OCI-LY7 (cell line): ENCODE measurements around the gene NOD1. TPM values are rescaled to one million over a fixed set of nuclear protein-coding genes. Genes with fewer than 3 reads are reported as not detected.

Experiments used
- BruUV-seq: library from RNA; stranded (reverse); fragments of 400-500 nt; replicated peaks from 2 replicates; lab custom pipeline; 2021; lab: Mats Ljungman, UMichigan
- CTCF ChIA-PET: fragments of 300-600 bp; sonication (Branson Sonifier 250); formaldehyde crosslinking; loops from one replicate; lab custom pipeline; 2022; ENCODE audit warnings: antibody characterized with exemption; ENCODE audit not compliant: unreplicated experiment; lab: Charles Lee
- POLR2A ChIA-PET: fragments of 300-600 bp; sonication (Branson Sonifier 250); formaldehyde crosslinking; loops from one replicate; lab custom pipeline; 2022; ENCODE audit warnings: antibody characterized with exemption; lab: Charles Lee
- DNase-seq: peaks from one replicate; pipeline ENCODE4 v3.0.0-alpha.2; 2015; ENCODE audit warnings: low spot score
- H2AFZ ChIP-seq: fragments of 200-600 bp; sonication (generic), shearing (Covaris generic); 2 replicates; pipeline ENCODE4 v1.6.1; 2014; ENCODE audit warnings: mild to moderate bottlenecking, antibody characterized with exemption, low read length, moderate library complexity
- H3K27ac ChIP-seq: fragments of 200-600 bp; sonication (generic); 2 replicates; pipeline ENCODE4 v1.5.1; 2014; ENCODE audit warnings: mixed run types, low read depth, mild to moderate bottlenecking, moderate library complexity, low read length, inconsistent platforms; ENCODE audit not compliant: poor library complexity, severe bottlenecking
- H3K36me3 ChIP-seq: fragments of 200-600 bp; sonication (generic); 2 replicates; pipeline ENCODE4 v1.6.1; 2014; ENCODE audit warnings: mild to moderate bottlenecking, antibody characterized with exemption, low read length, moderate library complexity, mixed read lengths; ENCODE audit not compliant: insufficient read depth
- H3K4me1 ChIP-seq: fragments of 200-600 bp; sonication (generic); 2 replicates; pipeline ENCODE4 v1.5.1; 2014; ENCODE audit warnings: mild to moderate bottlenecking, low read length; ENCODE audit not compliant: insufficient read depth, poor library complexity, severe bottlenecking
- H3K4me2 ChIP-seq: fragments of 200-600 bp; sonication (generic); 2 replicates; pipeline ENCODE4 v1.6.1; 2014; ENCODE audit warnings: mild to moderate bottlenecking, low read length
- H3K4me3 ChIP-seq: fragments of 200-600 bp; sonication (generic); 2 replicates; pipeline ENCODE4 v1.5.1; 2014; ENCODE audit warnings: mild to moderate bottlenecking, low read depth, low read length; ENCODE audit not compliant: poor library complexity, severe bottlenecking
- H3K79me2 ChIP-seq: fragments of 200-600 bp; sonication (generic); 2 replicates; pipeline ENCODE4 v1.6.1; 2016; ENCODE audit warnings: low read depth, mild to moderate bottlenecking, low read length, moderate library complexity, mixed read lengths; ENCODE audit not compliant: insufficient read depth
- H3K9me2 ChIP-seq: fragments of 200-600 bp; sonication (generic); 2 replicates; pipeline ENCODE4 v1.6.1; 2016; ENCODE audit warnings: mild to moderate bottlenecking, low read length, mixed read lengths; ENCODE audit not compliant: insufficient read depth
- H3K9me3 ChIP-seq: fragments of 200-600 bp; sonication (generic); 2 replicates; pipeline ENCODE4 v1.6.1; 2014; ENCODE audit warnings: mild to moderate bottlenecking, mixed run types, low read length, mixed read lengths
- H4K20me1 ChIP-seq: fragments of 200-600 bp; sonication (generic); 2 replicates; pipeline ENCODE4 v1.6.1; 2014; ENCODE audit warnings: mild to moderate bottlenecking, antibody characterized with exemption, low read length, moderate library complexity, mixed read lengths; ENCODE audit not compliant: insufficient read depth
- CTCF ChIP-seq: fragments of 200-600 bp; sonication (generic); conservative IDR thresholded peaks from 2 replicates; pipeline ENCODE4 v1.5.1; 2014; ENCODE audit warnings: mild to moderate bottlenecking, antibody characterized with exemption, low read length, moderate library complexity, mixed read lengths
- EZH2phosphoT487 ChIP-seq: fragments of 200-600 bp; sonication (generic); IDR thresholded peaks from 2 replicates; pipeline ENCODE4 v1.6.1; 2018; ENCODE audit warnings: low read depth, borderline replicate concordance, mild to moderate bottlenecking, mixed run types, antibody characterized with exemption, low read length, moderate library complexity, mixed read lengths
- intact Hi-C: fragments of 100-400 bp; cut with micrococcal nuclease; formaldehyde crosslinking; loops from one replicate; pipeline ENCODE4 v1.10.0; 2022; ENCODE audit not compliant: unreplicated experiment
- total RNA-seq, 2 experiments: library from RNA; depleted of rRNA in 1 of 2; stranded (reverse); fragments of >200 nt in 1 of 2; shearing (Covaris generic) in 1 of 2; gene quantifications; 2 replicates each; pipeline ENCODE4 v1.2.3, GENCODE V29; 2014 to 2022

NOD1 gene
- total RNA-seq, 2 experiments from 2014 or later, result 8.4 to 10.3 TPM

GRCh38 chr7:30503274-30504212 lies 25.0 kb upstream of the NOD1 start:
- Histone ChIP-seq H3K79me2 (peaks cover 51% of the 10 kb centered on the region), H3K9me2 (no peaks in the 10 kb centered on the region), H3K4me2 (peak overlapping the region; percentile 89), H3K9me3 (peaks cover 11% of the 10 kb centered on the region; the same call in 1 of the 2 replicates), H4K20me1 (peaks cover 10% of the 10 kb centered on the region), H3K4me3 (peak overlapping the region; percentile 84), H3K4me1 (peaks cover 22% of the 10 kb centered on the region), H3K27ac (no peak overlapping the region), H3K36me3 (peaks cover 36% of the 10 kb centered on the region), H2AFZ (peak overlapping the region; percentile 56; the same call in 1 of the 2 replicates)
- BruUV-seq, result TSS peak; percentile 65
- POLR2A ChIA-PET, result interaction anchor here (0.6 to 1.0 kb wide), 5 partner anchors 36 to 300 kb away, joined by 3 read pairs; no protein-coding TSS in a partner anchor
- CTCF ChIA-PET, result no interaction called here
- TF ChIP-seq EZH2phosphoT487, result no peak
- no peak for TF ChIP-seq CTCF
- peak; percentile 13 for DNase-seq
- intact Hi-C loops, result loop anchor here (2.0 kb wide), 2 partner anchors 25 to 227 kb away; partner anchors contain the start of gene NOD1

DNA sequence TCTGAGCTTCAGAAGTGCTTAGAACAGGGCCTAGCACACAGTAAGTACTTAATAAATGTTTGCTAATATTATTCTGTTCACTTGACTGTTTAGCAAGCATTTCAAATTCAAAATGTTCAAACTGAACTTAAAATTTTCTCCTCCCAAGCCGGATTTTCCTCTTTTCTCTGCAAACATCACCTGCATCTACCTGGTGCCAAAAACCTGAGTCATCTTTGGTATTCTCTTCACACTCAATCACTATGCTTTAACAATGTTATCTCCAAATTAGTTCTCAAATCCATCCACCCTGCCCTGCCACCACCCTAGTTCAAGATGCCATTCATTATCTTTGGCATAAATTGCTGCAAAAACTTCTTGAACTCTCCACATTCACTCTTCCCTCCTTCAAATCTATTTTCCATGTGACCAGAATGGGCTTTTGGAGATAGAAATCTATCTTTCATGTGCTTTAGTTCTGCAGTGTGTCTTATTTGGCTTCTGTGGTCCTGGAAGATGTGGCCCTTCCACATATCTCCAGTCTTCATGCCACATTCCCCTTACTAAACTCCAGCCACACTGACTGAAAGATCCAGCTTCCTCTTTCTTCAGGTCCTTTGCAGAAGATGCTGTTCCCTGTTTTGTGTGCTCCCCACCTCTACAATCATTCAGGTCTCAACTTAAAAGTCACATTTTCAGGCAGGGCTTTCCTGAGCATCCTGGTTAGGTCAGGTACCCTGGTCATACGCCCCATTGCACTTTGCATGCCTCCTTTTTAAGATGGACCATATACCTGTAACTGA lies 24.1 kb upstream of the NOD1 start:
- ChIA-PET POLR2A (interaction anchor here (0.7 kb wide), 1 partner anchor 173 kb away, joined by 3 read pairs; no protein-coding TSS in a partner anchor), CTCF (no interaction called here)
- Histone ChIP-seq H3K4me3 (peak overlapping the region; percentile 84), H2AFZ (no peak overlapping the region), H4K20me1 (peaks cover 10% of the 10 kb centered on the region), H3K4me1 (peaks cover 22% of the 10 kb centered on the region), H3K27ac (no peak overlapping the region), H3K36me3 (peaks cover 40% of the 10 kb centered on the region), H3K4me2 (peak overlapping the region; percentile 89), H3K9me3 (peaks cover 2% of the 10 kb centered on the region; the same call in 1 of the 2 replicates), H3K9me2 (no peaks in the 10 kb centered on the region), H3K79me2 (peaks cover 51% of the 10 kb centered on the region)
- peak; percentile 7 for DNase-seq
- BruUV-seq, result no TSS peak
- TF ChIP-seq EZH2phosphoT487 (no peak), CTCF (no peak)
- intact Hi-C loops, result no loop called here
